Stimulated activated CD4-positive, alpha-beta T cell treated with anti-CD3 and anti-CD28 coated beads, Interleukin-1b, Interleukin-23, amount 100 ng/mL, for 1 hour (primary cell): ENCODE results near the gene PACSIN3.
A peak's percentile ranks its signal among the peaks of the same experiment; 100 is the strongest.
"Not testable (repeated sequence)": the region's sequence is repeated elsewhere in the genome, so short reads cannot be mapped to it uniquely, and the experiment has no call there.

Source experiments
- DNase-seq, 2 donors: peaks; one replicate each; pipeline ENCODE4 v3.0.0-alpha.2; 2020; ENCODE audit warnings: low read depth in 2 of 2

Gene PACSIN3

GRCh38 chr11:47192111-47192510, 5.9 kb upstream of the PACSIN3 start:
- DNase-seq, result no peak

- not testable (repeated sequence) for DNase-seq
Measured at GRCh38 chr11:47191137-47191536, 4.9 kb upstream of the PACSIN3 start.

- DNase-seq, result no peak
Measured at GRCh38 chr11:47189100-47189834, 3.0 kb upstream of the PACSIN3 start.

- DNase-seq, result no peak
Measured at GRCh38 chr11:47188259-47188658, 2.0 kb upstream of the PACSIN3 start.

GRCh38 chr11:47187723-47188122, 1.5 kb upstream of the PACSIN3 start:
- DNase-seq, result no peak

GRCh38 chr11:47186700-47187695, 764 bp upstream of the PACSIN3 start:
- DNase-seq, result no peak

- DNase-seq, result no peak
Measured at GRCh38 chr11:47185305-47186075, 744 bp downstream of the PACSIN3 start.

GRCh38 chr11:47184711-47185304, 1.4 kb downstream of the PACSIN3 start:
- DNase-seq, result no peak

GRCh38 chr11:47183969-47184368, 2.3 kb downstream of the PACSIN3 start:
- no peak for DNase-seq

GRCh38 chr11:47183031-47183856, 3.0 kb downstream of the PACSIN3 start:
- DNase-seq, result no peak

GRCh38 chr11:47182380-47182779, 3.9 kb downstream of the PACSIN3 start:
- no peak for DNase-seq

GRCh38 chr11:47181271-47181670, 5.0 kb downstream of the PACSIN3 start:
- DNase-seq, result no peak

GRCh38 chr11:47180006-47180787, 6.0 kb downstream of the PACSIN3 start:
- no peak for DNase-seq

GRCh38 chr11:47179655-47179991, 6.6 kb downstream of the PACSIN3 start:
- DNase-seq, result no peak

- no peak for DNase-seq
Measured at GRCh38 chr11:47178737-47179654, 7.2 kb downstream of the PACSIN3 start.

GRCh38 chr11:47178316-47178715, 7.9 kb downstream of the PACSIN3 start:
- no peak for DNase-seq

- DNase-seq, result no peak
Measured at GRCh38 chr11:47177846-47178245, 8.4 kb downstream of the PACSIN3 start.

GRCh38 chr11:47177229-47177845, 8.9 kb downstream of the PACSIN3 start:
- DNase-seq, result peak; percentile 45 to 61
